ENCODE data around the gene DRAM2.
"Not testable (repeated sequence)": the region's sequence is repeated elsewhere in the genome, so short reads cannot be mapped to it uniquely, and the experiment has no call there.

The DRAM2 gene

DNA sequence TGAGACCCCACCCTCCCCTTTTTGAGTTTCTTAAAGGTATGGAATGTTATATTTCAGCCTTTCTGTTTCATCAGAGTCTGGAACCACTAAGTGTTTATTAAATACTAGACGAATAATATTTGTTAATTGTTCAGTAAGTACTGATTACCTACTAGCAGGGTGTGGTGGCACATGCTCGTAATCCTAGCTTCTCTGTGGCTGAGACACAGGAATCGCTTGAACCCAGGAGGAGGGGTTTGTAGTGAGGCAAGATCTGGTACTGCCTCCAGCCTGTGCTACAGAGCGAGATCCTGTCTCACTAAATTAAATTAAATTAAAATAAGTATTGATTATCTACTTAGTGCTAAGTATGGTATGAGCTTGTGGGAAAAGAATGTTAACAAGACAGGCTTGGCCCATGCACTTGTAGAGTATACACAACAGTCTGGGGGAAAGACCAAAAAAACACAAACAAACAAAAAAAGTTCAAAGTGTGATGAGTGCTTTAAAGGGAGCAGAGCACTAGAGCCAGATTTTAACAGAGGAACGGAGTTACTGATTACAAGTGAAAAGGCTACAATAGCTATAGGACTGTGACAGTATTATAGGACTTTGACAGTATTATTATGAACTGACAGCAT, 2.6 kb upstream of the DRAM2 start:
- DNase-seq = no peak

DNA sequence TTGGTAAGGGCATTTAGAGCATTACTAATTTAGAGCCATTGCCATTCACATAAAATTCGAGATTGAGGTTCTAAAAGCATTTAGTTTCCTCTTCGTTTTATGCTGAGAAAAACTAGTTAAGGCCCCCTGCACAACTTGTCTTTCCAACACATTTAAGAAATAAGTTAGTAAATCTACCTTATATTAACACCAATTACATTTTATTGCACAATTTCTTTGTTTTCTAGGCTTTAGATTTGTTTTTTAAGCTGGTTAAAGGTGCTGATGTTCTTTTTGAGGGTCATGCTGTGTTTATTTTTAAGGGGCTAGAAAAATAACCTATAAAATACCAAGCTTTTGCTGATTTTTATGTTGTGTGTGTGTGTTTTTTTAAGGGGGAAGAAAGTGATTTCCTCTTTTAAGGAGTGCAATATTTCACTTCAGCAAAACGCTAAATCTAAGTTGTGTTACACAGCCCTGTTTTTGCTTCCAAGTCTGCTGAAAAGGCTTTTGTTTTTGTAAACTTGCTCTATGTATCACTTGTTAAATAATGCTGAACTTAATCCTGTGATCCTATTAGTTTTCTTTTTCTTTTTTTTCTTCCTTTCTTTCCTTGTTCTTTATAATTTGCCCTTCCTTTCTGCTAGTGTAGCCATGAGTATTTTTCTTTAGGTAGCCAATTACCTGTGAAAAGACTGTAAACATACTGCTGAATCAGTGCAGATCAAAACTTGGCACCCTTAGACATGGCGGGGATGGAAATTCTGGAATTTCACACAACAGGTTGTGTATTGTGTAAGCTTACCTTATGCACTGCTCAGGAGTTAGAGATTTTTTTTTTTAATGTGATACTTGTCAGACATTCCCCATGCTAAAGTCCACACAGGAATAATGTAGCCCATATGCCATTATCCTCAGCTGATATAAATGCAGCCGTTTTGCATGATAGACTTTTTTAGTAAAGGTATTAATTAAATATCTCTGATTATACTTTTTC, 1.6 kb upstream of the DRAM2 start:
- DNase-seq = no peak

DNA sequence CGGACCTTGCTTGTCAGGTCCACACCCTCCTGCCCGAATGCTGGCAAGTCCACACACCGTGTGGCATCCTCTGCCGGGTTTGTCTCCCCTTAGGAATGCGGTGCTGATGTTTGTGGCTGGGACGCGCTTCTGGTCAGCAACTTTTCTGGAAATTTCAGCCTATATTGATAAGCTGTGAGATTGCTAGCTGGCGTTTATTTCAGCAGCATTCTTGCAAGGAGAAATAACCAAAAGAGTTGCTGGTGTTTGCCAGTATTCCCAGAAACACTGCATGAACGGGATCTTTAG, 731 bp upstream of the DRAM2 start:
- no peak for DNase-seq

DNA sequence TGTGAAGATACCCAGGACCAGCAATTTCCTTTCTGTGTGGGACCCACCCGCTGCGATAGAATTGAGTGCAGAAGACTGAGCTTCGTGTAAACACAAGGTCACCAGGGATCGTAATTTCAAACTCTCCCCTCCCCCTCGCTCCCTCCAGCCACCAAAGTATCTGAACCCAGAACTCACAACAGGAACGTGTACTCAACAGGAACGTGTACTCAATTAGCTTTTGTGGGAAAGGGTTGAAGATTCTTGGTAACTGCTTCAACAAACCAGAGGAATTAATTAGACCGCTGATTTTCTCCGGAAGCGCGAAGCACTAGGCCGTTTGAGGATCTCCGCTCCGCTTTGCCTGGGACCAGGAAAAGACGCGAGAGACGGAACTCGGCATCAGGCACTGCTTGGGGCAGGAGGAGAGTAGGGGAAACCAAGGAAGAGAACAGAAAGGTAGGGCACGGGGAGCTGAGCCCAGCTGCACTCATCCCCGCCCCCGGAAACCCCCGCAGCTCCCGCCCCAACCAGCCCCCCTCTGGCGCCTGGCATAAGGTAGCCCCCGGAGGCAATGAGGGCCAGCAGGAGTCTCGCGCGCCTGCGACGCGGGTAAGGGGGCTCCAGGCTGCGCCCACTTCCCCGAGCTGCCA, 453 bp downstream of the DRAM2 start:
- no peak for DNase-seq

DNA sequence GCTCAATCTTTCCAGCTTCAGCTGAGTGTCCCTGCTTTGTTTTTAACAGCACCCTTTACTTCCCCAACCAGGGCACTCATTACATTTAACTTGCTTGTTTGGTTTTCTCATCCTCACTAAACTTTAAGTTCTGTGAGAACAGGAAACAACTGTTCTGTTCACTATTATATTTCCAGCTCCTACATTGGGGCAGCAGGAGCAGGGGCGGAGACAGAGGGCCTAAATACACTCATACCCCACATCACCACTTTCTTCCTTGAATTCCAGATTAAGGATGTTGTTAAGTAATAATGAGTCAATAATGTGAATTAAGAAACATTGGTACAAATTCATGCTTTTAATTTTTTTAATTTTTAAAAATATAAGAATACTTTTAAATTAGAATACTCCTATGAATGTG, 6.0 kb downstream of the DRAM2 start:
- DNase-seq = no peak

DNA sequence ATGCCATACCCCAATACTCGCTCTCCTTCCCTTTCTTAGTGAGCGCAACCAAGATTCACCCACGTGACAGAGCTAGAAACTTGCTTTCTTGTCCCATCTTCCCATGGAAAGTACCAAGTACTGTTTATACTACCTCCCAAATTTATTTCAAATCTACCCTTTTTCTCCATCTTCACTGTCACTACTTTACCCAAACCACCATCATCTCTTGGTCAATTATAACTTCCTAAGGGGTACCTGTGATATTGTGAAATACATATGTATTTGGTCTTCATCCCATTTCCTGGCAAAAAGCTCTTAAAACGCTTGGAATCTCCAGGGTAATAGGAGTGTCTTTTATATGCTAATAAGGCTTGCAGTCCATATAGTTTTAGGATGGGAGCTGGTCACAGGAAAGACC, 8.2 kb downstream of the DRAM2 start:
- no peak for DNase-seq

DNA sequence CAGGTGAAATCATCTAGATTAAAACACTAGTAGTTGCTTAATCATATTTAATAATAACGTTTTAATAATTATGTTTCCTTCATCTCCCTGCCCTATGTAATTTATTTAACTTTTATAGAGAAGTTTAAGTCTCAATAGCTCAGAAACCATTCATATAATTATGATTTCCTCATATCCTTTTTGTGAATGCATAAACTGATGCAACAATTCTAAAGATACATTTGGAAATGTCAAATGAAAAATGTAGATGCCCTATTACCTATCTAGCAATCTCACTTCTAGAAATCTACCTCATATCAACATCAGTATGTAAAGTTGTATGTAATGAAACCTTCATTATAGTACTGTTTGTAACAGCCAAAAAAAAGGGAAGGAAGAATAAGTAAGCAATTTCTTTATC, 10.5 kb downstream of the DRAM2 start:
- no peak for DNase-seq

DNA sequence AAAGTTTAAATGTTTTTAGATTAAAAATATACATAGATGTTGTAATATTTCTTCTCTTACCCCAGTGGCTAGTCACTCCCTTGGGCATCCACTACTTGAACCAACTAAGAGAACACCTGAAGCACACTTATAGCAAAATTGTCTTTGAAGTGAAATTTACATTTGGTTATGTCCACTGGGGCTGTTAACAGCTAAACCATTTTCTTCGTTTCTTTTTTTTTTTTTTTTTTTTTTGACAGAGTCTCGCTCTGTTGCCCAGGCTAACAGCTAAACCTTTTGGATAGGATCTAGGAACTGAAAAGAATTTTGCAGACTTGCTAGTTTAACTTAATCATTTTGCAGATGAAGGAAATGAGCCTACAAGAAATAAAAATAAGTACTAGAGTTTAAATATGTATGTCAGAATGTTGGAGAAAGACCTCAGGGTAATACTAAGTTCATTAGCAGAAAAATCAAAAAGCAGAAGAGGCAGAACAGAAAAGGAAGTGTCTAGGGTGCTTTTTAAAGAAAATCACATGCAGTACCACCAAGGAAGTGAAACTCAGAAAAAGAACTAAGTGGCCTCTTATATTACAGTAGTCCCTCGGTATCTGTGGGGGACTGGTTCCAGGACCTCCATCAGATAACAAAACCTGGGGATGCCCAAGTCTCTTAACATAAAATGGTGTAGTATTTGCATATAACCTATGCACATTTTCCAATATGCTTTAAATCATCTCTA, 11.8 kb downstream of the DRAM2 start:
- no peak for DNase-seq

DNA sequence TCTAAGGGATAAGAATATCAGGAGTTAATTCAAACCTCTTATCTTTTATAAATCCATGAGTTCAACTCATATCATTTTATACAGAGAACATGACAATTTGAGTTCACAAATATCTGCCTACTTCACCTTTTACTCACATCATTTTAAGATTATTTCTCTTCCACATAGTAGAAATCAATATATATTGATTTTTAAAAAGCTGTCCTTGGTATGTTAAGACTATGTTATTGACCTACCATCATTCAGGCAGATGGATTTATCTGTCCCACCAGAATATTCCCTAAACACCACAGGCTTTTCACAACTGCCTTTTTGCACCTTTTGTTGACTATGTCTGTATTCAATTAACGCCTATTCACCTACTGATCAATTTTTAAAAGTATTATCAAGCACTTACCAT, 13.5 kb downstream of the DRAM2 start:
- no peak for DNase-seq

DNA sequence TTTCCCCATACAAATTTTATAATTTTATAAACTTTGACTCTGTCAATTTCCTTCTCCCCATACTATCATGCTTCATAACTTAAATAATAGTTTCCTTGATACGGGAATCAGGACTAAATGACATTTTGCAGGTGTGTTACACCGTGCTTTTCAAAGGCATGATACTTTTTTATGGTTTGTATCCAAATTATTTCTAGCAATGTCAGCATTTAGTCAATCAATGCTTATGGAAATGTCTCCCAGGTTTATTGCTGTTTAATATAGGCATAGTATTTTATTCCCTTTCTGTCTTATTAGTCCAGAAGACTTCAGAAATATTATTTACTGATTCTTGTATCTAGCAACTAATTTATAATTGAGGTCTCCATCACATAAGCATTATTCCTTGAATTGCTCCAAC, 23.4 kb downstream of the DRAM2 start:
- DNase-seq = no peak

DNA sequence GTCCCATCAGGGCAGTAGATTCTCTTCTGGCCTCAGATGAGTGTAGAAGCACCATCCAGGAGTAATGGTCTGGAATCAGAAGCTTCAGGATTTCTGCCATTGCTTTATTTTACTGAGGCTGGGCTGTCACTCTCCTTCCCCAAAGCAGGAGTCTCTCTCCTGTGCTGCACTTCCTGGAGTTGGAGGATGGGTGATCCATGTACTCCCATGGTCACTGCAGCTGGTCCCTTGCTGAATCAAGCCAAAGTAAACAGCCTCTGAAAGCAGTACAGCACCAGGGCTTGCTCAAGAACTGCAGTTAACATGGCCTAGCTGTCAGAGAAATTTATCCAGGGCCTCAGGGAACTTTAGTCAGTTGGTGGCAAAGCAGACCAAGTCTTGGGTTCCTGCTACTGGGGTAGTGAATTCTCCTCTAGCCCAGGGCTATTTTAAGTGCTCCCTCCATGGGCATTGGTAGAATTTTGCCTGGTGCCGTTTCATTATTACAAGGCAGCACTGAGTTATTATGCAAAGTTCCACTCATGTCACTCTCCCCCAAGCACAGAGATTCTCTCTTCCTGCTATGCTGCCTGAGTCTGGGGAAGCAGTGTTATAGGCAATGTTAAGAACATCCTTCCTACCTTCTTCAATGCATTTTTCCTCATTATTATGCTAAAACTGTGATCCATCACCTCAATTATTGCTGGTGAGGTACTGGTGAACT, 29.5 kb downstream of the DRAM2 start:
- DNase-seq = no peak

DNA sequence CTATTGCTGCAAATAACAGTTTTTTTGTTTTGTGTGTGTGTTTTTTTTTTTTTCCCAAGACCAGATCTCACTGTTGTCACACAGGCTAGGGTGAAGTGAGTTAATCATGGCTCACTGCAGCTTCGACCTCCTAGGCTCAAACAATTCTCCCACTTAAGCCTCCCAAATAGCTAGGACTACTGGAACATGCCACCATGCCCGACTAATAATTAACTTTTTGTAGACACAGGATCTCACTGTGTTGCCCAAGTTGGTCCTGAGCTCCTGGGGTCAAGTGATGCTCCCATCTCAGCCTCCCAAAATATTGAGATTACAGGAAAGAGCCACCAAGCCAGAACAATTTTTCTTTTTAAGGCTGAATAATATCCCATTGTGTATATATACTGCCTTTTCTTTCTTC, 34.9 kb downstream of the DRAM2 start:
- no peak for DNase-seq

DNA sequence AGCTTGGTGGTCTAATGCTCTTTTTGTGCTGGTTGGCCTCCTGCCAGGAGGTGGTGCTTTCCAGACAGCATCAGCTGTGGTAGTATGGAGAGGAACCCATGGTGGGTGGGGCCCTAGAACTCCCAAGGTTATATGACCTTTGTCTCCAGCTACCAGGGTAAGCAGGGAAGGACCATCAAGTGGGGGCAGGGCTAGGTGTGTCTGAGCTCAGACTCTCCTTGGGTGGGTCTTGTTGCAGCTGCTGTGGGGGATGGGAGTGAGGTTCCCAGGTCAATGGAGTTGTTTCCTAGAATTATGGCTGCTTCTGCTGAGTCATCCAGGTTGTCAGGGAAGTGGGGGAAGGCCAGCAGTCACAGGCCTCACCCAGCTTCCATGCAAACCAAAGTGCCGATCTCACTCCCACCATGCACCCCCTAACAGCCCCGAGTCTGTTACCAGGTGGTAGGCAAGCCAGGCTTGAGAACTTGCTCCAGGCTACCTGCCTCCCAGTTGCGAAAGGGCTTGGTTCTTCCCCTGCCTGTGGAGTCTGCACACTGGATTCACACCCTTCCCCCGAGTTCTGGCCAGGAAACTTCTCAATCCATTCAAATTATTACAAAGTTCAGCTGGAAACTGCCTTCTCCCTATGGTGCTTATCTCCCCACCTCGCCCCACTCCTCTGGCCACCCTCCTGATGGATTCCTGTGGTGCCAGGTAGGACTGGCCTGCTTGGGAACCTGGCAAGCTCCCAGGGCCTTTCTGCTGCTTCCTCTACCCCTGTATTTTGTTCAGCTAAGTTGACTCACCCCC, 37.8 kb downstream of the DRAM2 start:
- DNase-seq = no peak

DNA sequence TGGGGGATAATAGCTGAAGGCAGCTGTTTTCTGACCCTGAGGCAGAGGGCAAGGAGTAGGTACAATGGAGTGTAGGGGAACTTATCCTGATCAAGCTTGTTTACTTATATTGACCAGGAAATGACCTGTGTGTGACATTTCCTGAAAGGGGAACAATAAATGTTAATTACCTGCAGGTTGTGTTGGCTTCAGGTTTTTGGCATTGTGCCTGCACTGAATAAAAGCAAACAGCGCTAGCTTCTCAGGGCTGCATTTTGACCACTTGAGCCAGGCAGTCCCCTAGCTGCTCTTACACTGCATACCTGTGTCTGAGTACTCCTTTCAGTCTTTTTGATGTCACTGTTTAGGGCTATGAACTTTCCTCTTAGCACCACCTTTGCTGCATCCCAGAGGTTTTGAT, 40.6 kb downstream of the DRAM2 start:
- DNase-seq = no peak

DNA sequence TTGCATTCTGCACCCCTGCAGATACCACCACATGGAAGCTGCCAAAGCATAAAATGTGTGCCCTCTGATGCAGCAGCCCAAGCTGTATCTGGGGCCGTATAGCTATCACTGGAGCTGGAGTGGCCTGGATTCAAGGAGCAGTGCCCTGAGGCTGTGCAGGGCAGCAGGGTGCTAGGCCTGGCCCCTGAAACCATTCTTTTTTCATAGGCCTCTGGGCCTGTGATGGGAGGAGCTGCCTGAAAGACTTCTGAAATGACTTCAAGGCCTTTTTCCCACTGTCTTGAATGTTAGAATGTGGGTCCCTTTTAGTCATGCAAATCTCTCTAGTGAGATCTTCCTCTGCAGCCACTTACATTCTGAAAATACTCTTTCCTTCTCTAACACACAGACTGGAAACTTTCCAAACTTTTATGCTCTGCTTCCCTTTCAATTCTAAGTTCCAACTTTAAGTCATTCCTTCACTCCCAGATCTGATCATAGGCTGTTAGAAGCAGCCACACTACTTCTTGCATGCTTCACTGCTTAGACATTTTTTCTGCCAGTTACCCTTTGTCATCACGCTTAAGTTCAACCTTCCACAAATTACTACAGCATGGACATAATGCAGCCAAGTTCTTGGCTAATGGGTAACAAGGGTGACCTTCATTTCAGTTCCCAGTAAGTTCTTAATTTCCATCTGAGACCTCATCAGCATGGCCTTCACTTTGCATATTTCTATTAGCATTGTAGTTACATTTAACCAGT, 42.4 kb downstream of the DRAM2 start:
- DNase-seq = no peak

DNA sequence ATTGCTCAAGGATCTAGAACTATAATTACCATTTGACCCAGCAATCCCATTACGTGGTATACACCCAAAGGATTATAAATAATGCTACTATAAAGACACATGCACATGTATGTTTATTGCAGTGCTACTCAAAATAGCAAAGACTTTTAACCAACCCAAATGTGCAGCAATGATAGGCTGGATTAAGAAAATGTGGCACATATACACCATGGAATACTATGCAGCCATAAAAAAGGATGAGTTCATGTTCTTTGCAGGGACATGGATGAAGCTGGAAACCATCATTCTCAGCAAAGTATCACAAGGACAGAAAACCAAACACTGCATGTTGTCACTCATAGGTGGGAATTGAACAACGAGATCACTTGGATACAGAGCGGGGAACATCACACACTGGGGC, 44.5 kb downstream of the DRAM2 start:
- DNase-seq = not testable (repeated sequence)

DNA sequence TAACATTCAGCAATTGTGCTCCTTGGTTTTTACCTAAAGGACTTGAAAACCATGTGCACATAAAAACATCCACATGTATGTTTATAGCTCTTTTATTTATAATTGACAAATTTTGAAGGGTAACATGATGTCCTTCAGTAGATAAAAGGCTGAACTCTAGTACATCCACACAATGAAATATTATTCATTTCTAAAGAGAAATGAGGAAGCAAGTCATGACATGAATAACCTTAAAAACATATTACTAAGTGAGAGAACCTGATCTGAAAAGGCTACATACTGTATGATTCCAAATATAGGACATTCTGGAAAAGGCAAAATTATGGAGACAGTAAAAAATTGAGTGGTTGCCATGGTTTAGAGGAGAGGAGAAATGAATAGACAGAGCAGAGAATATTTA, 50.3 kb downstream of the DRAM2 start:
- DNase-seq = no peak

DNA sequence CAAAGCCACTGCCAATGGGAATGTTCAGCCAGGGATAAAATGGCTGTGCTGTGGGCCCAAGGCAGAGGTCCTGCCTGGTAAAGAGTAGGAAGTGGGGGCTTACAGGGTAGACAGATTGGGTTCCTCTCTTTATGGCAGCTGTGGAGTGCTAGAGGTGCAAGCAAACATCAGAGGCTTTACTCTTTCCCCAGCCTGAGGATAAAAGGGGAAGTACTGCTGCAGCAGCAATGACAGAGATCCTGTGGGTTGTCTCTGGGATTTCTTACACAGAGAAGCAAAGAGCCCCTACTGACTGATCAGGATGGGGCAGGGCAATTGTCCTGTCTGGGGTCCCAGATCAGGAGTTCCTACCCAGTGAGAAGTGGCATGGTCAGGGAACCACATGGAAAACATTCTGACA, 54.2 kb downstream of the DRAM2 start:
- no peak for DNase-seq

DNA sequence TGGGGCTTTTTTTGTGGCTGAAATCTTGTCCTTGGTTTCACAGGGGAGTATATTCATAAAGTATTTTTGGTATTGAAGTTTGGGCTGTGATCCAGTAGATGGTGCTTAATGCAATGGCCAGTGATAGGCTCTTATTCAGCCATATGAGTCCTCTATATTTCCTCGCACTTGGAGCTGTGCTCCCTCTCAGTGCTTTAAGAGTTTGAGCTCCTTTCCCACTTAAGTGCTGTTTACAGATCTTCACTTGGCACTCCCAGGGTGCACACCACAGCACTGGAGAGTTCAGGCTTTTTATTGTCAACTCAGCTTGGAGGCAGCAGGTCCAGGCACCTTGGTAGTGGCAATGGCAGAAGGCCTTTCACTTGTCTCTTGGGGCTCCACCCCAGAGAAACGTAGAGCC, 54.9 kb downstream of the DRAM2 start:
- no peak for DNase-seq

DNA sequence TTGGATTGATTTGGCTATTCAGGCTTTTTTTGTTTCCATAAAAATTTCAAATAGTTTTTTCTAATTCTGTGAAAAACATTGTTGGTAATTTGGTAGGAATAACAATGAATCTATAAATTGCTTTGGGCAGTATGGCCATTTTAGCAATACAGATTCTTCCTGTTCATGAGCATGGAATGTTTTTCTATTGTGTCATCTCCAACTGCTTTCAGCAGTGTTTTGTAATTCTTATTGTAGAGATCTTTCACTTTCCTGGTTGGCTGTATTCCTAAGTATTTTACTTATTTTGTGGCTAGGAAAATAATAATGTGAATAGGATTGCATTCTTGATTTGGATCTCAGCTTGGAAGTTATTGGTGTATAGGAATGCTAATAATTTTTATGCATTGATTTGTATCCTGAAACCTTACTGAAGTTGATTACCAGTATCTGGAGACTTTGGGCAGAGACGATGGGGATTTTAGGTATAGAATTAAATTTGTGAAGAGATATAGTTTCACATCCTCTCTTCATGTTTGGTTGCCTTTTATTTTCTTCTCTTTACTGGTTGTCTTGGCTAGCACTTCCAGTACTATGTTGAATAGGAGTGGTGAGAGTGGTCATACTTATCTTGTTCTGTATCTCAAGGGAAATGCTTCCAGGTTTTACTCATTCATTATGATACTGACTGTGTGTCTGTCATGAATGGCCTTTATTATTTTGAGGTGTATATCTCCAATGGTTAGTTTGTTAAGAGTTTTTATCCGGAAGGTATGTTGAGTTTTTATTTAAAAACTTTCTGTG, 57.3 kb downstream of the DRAM2 start:
- DNase-seq = no peak

DNA sequence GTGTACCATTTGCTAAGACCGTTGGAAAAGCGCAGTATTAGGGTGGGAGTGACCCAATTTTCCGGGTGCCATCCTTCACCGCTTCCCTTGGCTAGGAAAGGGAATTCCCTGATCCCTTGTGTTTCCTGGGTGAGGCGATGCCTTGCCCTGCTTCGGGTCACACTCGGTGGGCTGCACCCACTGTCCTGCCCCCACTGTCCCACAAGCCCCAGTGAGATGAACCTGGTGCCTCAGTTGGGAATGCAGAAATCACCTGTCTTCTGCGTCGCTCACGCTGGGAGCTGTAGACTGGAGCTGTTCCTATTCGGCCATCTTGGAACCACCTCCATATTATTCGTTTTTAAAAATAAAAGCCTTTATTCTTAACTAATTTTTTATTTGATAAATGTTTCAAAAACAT, 60.6 kb downstream of the DRAM2 start:
- not testable (repeated sequence) for DNase-seq

Measured in CD4-positive, alpha-beta T cell treated with Interleukin-4 for 4 hours (primary cell).